ENCODE results near the gene CDSN.

Gene CDSN

GRCh38 chr6:31145386-31145785, 25.1 kb upstream of the CDSN start:
- H3K27ac ChIP-seq: no peak overlapping the region
- no peak for DNase-seq (ENCODE audit: low read depth, low spot score)

- no peak for DNase-seq (ENCODE audit: low read depth, low spot score)
- no peak overlapping the region for H3K27ac ChIP-seq
Measured at GRCh38 chr6:31144970-31145340, 24.7 kb upstream of the CDSN start.

- no peak overlapping the region for H3K27ac ChIP-seq
- no peak for DNase-seq (ENCODE audit: low read depth, low spot score)
Measured at GRCh38 chr6:31144296-31144969, 24.2 kb upstream of the CDSN start.

GRCh38 chr6:31143148-31143547, 22.9 kb upstream of the CDSN start:
- DNase-seq (ENCODE audit: low read depth, low spot score): no peak
- no peak overlapping the region for H3K27ac ChIP-seq

- no peak for DNase-seq (ENCODE audit: low read depth, low spot score)
- H3K27ac ChIP-seq: no peak overlapping the region
Measured at GRCh38 chr6:31142361-31142761, 22.1 kb upstream of the CDSN start.

- no peak for DNase-seq (ENCODE audit: low read depth, low spot score)
Measured at GRCh38 chr6:31140643-31141042, 20.4 kb upstream of the CDSN start.

GRCh38 chr6:31139599-31139998, 19.4 kb upstream of the CDSN start:
- DNase-seq (ENCODE audit: low read depth, low spot score): no peak
- H3K27ac ChIP-seq: no peak overlapping the region

More at GRCh38 chr6:31140643-31141042, 20.4 kb upstream of the CDSN start:
- H3K27ac ChIP-seq: no peak overlapping the region

GRCh38 chr6:31138982-31139381, 18.7 kb upstream of the CDSN start, which contains the start of gene PSORS1C2:
TSS of gene PSORS1C2 (minus strand) at chr6:31139066. CDS start at chr6:31139026, 40 bp downstream.
- H3K27ac ChIP-seq: no peak within 1 kb of the TSS
- DNase-seq (ENCODE audit: low read depth, low spot score): no peak

- DNase-seq (ENCODE audit: low read depth, low spot score): no peak
- H3K27ac ChIP-seq: no peak overlapping the region
Measured at GRCh38 chr6:31135710-31136109, 15.5 kb upstream of the CDSN start.

- DNase-seq (ENCODE audit: low read depth, low spot score): no peak
- H3K27ac ChIP-seq: no peak overlapping the region
Measured at GRCh38 chr6:31132806-31133205, 12.6 kb upstream of the CDSN start.

- no peak overlapping the region for H3K27ac ChIP-seq
- DNase-seq (ENCODE audit: low read depth, low spot score): no peak
Measured at GRCh38 chr6:31131595-31131994, 11.3 kb upstream of the CDSN start.

GRCh38 chr6:31130751-31131150, 10.5 kb upstream of the CDSN start:
- H3K27ac ChIP-seq: no peak overlapping the region
- no peak for DNase-seq (ENCODE audit: low read depth, low spot score)

- H3K27ac ChIP-seq: peak overlapping the region; percentile 6
- DNase-seq (ENCODE audit: low read depth, low spot score): no peak
Measured at GRCh38 chr6:31129130-31129529, 8.9 kb upstream of the CDSN start.

GRCh38 chr6:31128093-31128676, 7.9 kb upstream of the CDSN start:
- no peak overlapping the region for H3K27ac ChIP-seq

GRCh38 chr6:31126396-31127175, 6.3 kb upstream of the CDSN start:
- H3K27ac ChIP-seq: peak overlapping the region; percentile 89
- no peak for DNase-seq (ENCODE audit: low read depth, low spot score)

More at GRCh38 chr6:31128093-31128676, 7.9 kb upstream of the CDSN start:
- DNase-seq (ENCODE audit: low read depth, low spot score): no peak

GRCh38 chr6:31125586-31126363, 5.5 kb upstream of the CDSN start:
- H3K27ac ChIP-seq: peak overlapping the region; percentile 89
- peak; percentile 76 for DNase-seq (ENCODE audit: low read depth, low spot score)

GRCh38 chr6:31125162-31125561, 4.9 kb upstream of the CDSN start:
- peak overlapping the region; percentile 89 for H3K27ac ChIP-seq
- peak; percentile 69 for DNase-seq (ENCODE audit: low read depth, low spot score)

GRCh38 chr6:31122791-31123706, 2.8 kb upstream of the CDSN start:
- peak; percentile 29 for DNase-seq (ENCODE audit: low read depth, low spot score)
- peak overlapping the region; percentile 49 for H3K27ac ChIP-seq

- no peak for DNase-seq (ENCODE audit: low read depth, low spot score)
- no peak overlapping the region for H3K27ac ChIP-seq
Measured at GRCh38 chr6:31121131-31121790, 1.0 kb upstream of the CDSN start.

Data from epithelial cell of prostate (primary cell).